GM11168 (cell line): Measurements from ENCODE around the gene ATG5.
"Not testable (repeated sequence)": the region's sequence is repeated elsewhere in the genome, so short reads cannot be mapped to it uniquely, and the experiment has no call there.

Source experiments
- in situ Hi-C: fragments of 300-500 bp; cut with MboI; formaldehyde crosslinking; loops from one replicate; pipeline ENCODE4 v1.12.0; 2022; ENCODE audit warnings: low sequenced_read_pairs; ENCODE audit not compliant: unreplicated experiment

Gene ATG5

DNA sequence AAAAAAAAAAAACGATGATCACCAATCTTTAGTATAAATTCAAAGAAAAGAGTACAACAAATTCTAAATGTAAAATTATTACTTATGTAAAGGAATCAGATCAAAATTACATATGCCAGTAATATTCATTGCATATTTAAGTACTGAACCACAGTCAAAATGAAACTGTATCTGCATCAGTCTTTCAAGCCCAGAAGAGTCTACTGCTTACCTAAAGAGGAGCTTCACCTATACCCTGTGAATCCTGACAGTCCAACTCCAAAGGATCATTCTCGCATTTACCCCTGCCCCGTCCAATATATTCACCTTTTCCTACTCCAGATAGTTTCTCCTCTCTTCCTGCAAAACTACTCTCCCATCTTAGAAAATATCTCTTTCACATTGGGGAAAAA, 9.2 kb downstream of the ATG5 start:
- in situ Hi-C loops = no loop called here

DNA sequence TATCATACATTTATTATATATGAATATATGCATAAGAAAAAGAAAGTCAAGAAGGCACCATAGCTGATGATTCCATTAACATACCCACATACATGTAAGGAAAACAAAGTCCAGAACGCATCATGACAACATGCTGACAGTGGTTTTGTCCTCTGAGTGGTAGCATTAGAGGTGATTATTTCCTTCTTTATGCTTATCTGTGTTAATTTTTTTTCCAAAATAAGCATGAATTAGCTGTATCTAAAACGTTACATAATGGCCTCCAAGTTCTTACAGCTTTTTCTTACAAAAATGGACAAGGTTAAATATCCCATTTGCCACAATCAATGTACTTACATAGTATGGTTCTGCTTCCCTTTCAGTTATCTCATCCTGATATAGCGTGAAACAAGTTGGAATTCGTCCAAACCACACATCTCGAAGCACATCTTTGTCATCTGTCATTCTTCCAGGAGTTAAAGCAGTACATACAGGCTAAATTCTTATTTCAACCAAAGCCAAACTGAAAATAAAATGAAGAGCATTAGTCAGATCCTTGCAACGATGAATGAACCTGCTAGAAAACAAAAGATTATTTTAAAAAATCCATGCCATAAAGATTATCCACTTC, 9.7 kb downstream of the ATG5 start:
- in situ Hi-C loops = no loop called here

DNA sequence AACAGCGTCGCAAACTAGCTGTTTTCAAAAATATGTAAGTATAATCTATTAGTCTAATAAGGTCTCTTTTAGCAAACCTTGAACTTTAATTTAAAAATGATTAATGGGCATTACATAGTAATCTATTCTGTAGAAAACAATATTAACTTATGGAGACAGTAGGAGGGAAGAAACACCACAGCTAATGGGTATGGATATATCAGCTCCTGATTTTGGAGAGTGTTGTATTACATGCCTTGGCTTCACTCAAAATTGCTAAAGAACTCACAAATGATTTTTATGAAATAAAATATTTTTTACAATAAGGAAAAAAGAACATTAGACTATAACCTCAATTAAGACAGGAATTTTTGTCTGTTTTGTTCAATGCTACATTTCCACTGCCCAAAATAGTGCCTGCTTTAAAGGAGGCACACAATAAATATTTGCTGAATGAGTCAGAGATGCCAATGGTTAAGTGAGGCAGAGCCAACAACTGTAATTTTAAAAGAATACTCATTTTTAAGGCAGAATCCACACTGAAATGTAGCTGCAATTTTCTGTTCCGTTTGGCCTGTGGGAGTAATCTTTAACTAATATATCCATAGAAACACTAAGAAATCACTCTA, 15.7 kb downstream of the ATG5 start:
- in situ Hi-C loops = no loop called here

DNA sequence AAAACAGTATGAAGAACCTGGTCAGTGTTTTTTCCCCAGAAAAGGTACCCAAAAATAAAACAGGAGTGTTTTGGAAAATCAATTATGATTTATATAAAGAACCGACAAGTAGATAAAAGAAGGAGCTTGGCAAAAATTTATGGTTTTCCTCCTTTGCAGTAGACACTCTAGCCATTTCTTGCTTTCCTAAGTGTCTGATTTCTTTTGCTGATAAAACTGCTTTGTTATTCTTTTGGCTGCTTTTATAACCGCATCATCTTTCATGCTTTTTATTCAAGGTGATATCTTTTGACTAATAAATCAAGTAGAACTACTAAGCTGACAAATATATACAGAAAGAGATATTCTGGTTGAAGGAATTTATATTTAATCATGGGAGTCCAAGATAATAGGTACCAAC, 16.6 kb downstream of the ATG5 start:
- in situ Hi-C loops = no loop called here

DNA sequence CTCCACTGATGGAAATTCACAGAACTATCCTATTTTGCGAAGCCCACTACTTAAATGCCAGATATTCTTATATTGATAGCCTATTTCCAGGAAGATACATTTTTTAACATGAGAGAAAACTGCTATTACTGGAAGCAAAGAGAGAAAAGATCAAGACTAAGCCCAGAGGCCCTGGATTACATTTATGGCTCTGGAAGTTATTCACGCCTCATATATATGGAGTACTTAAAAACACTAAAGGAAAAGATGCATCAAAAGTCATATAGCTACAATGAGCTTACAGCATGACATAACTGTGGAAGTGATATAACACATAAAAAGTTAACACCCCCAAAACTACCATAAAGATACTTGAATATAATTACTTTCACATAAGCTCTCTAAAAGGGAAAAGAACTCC, 19.8 kb downstream of the ATG5 start:
- in situ Hi-C loops = no loop called here

DNA sequence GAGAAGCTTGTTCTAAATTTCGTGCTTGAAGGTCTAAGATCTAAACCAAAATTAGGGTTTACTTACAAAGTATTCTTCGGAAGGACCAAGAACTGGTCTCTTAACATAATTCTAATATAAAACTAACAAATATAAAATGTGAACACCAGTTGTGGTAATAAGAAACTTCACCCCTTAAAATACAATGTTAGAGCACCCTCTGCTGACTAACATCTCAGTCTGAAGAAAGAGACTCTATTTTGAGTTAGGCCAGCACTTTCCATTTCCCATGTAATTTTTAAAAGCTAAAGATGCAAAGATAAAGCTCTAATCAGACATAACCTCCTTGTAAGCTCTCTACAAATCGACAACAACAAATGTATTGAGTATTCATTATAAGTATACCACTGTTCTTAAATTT, 24.6 kb downstream of the ATG5 start:
- in situ Hi-C loops = no loop called here

DNA sequence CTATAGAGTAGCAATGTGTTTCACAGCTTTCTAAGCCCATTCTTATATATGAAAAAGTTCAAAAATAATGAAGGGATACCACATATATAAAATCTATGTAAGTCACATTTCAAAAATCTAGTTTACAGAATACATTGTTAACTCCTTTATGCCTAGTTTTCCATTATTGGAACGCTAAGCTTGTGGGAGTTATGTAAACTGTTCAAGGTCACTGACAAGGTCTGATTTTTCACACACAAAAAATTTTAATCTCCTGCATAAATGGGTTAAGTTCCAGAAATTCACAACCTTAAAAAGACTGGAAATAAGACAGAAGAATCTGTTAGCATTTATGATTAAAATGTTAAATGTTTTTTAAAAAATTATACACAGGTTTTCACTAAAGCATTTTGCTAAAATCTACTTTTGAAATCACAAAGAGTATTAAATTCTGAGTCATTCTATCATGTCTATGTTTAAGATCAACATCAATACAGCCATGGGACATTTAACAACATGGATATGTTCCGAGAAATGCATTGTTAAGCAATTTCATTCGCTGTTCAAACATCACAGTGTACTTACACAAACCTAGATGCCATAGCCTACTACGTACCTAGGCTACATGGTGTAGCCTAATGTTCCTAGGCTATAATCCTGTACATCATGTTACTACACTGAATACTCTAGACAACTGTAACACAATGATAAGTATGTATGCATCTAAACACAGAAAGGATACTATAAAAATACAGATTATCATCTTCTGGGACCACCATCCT, 25.4 kb downstream of the ATG5 start:
- in situ Hi-C loops = no loop called here

DNA sequence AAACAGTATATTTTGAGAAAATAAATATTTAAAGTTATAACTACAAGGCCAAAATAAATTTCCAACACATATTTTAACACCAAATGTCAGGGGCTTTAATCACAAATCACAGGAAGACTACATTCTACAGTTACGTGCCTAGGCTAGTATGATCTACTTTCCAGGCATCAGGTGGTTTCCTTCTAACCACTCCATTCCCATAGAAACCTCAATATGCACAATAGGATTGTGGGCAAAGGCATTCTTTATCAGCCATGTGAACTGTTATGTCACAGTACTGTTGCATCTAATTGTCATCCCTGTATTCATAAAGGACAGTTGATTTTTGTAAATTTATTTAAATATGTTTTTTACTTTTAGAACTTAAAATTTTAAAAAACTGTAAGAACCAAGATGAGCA, 32.4 kb downstream of the ATG5 start:
- in situ Hi-C loops = loop anchor here (5.0 kb wide), 1 partner anchor 191 kb away; no protein-coding TSS in a partner anchor

DNA sequence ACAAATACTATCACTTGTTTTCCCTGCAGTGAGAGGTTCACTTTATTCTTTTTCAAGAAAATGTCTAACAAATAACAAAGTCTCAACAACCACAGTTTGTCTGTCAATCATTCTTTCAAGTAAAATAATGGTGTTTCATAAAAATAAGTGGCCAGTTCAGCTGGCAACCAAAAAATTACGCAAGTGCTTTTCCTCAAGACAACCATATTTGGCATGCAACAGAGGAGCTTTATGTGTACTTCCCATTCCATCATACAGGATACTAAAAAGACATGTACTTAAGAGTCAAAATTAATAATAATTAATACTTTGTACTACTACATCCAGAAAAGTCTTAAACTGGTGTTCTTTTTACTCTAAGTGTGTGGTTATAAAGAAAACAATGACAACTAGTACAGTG, 34.6 kb downstream of the ATG5 start:
- in situ Hi-C loops = loop anchor here (5.0 kb wide), 1 partner anchor 189 kb away; no protein-coding TSS in a partner anchor

DNA sequence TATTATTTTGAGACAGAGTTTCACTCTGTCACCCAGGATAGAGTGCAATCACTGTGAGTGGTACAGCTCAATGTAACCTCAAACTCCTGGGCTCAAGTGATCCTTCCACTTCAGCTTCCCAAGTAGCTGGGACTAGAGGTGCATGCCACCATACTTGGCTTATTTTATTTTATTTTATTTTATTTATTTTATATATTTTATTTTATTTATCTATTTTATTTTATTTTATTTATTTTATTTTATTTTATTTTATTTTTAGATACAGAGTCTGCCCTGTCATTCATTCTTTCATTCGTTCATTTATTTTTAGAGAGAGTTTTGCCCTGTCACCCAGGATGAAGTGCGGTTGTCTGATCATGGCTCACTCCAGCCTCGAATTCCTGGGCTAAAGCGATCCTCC, 35.5 kb downstream of the ATG5 start:
- in situ Hi-C loops = loop anchor here (5.0 kb wide), 1 partner anchor 188 kb away; no protein-coding TSS in a partner anchor

DNA sequence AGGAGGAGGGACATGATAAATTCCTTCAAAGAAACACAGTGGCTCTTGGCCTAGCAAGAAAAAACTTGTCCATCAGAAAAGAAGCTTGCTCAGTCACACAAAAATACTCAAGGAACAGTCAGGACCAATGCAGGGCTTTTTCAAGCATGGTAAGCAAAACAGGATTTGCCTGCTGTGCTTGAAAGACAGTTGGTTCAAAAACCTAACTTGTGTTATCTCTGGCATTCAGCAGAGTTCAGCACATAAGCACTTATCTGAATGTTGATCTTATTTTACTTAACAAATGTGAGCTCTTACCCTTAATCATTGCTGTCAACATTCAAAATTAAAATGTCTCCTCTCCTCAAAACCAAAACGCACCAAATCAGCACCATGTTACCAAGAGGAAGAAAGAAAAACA, 38.3 kb downstream of the ATG5 start:
- in situ Hi-C loops = no loop called here

DNA sequence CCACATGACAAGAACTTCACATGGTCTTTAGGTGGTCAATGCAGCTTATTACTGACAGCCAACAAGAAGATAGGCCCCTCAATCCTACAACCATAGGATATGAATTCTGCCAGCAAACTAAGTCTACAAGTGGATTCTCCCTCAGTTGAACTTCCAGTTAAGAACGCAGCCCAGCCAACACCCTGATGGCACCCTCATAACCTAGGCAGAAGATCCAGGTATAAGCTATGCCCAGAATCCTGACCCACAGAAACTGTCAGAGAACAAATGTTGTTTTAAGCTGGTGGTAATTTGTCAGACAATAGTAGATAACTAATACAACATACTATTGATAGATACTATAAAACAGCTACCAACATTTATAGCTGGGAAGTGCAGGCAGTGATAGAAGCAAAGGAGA, 38.8 kb downstream of the ATG5 start:
- in situ Hi-C loops = no loop called here

DNA sequence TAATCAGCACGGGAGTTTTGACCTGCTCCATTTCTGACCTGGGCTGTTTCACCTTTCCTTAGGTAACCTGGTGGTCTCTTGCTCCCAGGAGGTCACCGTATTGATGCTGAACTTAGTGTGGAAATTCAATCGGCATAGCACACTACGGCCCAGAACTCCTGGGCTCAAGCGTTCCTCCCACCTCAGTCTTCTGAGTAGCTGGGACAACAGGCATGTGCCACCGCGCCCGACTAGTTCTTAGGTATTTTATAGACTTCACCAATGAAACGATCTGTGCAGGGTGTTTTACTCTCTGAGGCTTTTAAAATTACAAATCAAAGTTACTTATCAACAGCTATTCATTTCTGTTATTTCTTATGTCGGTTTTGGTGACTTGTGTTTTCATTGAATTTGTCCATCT, 42.1 kb downstream of the ATG5 start:
- in situ Hi-C loops = no loop called here

DNA sequence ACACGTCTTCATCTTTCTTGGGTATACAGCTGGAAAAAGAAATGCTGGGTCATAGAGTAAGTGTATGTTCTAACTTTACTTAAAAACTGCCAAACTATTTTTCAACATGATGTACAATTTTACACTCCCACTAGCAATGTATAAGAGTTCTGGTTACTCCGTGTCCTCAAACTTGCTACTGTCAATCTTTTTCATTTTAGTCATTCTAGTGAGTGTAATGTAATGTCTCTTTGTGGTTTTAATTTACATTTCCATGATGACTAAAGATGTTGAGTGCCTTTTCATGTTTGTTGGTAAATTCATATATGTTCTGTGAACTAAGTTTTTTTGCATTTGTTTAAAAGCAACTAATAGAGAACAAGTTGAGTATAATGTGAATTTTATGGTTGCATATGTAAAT, 43.9 kb downstream of the ATG5 start:
- in situ Hi-C loops = no loop called here

DNA sequence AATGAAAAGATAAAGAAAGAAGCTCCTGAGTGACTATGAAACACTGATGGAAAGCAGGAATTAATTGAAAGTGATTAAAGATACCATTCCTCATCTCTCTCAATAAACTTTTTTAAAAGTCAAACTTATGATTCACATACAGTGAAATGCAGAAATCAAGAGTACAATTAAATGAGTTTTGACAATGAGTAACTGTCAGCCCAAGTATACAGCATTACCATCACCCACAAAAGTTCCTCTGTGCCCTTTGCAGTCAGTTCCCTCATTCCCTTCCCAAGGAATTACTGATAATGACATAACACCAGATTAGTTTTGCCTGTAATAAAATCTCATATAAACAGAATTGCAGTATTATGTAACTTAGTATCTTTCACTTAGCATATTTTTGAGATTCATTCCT, 44.5 kb downstream of the ATG5 start:
- in situ Hi-C loops = no loop called here

DNA sequence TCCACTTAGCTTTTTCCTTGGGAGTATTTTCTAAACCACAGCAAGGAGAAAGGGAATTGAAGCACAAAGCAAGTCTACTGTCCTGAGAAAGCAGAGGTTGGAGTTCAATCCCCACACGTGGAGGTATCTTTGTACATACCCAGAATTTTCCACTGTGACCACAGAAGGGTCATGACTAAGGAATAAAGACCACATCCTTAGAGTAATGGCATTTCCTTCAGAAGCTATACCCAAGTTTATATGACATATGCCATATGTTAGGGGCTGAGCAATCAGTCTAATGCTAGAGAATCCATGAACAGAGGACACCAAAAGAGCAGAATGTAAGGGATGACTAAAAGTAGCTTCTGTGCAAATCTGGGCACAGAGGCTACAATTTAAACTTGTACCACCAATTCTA, 46.4 kb downstream of the ATG5 start:
- in situ Hi-C loops = no loop called here

DNA sequence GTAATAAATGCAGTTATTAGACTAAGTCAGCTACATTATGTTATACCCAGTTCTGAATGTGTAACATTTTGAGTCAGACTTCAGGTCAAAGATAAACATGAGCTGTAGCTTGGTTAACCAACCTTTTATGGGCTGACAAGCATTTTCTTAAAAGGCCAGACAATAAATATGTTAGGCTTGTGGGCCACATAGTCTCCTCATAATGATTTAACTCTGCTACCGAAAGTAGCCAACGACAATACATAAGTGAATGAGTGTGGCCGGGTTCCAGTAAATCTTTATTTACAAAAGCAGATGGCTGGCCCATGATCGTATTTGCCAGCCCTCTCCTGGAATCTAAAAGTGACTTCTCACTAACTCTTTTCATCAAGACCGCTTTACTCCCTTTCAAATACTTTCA, 49.9 kb downstream of the ATG5 start:
- in situ Hi-C loops = no loop called here

DNA sequence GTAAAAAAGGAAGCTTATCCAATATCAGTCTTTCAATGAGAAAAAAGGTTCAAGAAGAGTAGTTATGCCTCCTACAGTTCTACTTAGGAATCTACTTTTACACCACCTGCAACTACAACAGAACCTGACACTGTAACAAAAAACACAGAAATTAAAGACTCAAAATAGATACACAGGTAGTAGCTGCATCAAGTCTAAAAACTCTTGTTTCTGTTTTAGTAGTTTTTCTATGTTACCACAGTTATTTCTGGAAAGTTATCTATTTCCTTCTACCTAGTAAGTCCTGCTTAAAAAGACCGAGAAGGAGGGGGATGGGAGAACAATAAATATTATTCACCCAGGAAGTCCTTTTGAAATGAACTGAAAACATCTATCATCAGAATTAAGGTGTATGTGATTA, 52.5 kb downstream of the ATG5 start:
- in situ Hi-C loops = no loop called here

DNA sequence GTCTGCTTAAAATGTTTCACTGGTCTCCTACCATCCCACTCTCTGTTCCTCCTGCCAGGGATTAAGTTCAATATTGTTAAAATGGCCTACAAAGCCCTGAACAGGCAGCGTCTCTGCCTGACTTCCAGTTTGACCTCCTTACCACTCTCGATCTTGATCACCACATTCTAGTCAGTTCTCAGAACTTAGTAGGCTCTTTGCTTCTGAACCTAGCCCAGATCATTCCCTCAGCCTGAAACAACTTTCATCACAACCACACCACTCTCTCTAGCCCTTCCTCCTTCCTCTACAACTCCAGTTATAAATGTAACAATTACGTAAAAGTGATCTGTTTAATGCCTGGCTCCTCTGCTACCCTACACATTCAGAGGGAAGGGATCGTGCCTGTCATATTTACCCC, 53.3 kb downstream of the ATG5 start:
- in situ Hi-C loops = no loop called here

DNA sequence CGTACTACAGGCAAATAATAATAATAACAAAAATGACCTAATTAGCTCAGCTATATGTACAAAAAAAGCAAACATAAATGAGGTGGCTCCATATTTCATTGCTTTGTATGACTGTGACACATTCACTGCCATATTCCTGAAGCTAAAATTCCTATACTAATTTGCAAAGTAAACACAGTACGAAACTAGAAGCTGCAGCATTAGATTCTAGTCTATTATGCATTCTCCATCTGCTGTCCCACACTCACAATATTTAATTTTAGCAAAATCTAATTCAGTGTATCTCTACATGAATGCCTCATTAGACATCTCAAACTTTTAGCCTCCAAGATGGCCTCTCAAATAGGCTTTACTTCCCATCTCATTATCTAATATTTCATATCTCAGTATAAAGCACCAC, 55.1 kb downstream of the ATG5 start:
- in situ Hi-C loops = no loop called here

DNA sequence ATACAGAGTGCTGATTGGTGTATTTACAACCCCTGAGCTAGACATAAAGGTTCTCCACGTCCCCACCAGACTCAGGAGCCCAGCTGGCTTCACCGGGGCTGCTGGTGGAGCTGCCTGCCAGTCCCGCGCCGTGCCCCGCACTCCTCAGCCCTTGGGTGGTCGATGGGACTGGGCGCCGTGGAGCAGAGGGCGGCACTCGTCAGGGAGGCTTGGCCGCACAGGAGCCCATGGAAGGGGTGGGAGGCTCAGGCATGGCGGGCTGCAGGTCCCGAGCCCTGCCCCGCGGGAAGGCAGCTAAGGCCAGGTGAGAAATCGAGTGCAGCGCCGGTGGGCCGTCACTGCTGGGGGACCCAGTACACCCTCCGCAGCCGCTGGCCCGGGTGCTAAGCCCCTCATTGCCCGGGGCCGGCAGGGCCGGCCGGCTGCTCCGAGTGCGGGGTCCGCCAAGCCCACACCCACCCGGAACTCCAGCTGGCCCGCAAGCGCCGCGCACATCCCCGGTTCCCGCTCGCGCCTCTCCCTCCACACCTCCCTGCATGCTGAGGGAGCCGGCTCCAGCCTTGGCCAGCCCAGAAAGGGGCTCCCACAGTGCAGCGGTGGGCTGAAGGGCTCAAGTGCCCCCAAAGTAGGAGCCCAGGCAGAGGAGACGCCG, 56.2 kb downstream of the ATG5 start:
- in situ Hi-C loops = not testable (repeated sequence)
